COR-L47 (cell line): ENCODE data around the gene LHX4.

Source experiments
- DNase-seq: peaks from one replicate; lab custom pipeline; 2025; lab: John Stamatoyannopoulos, UW

LHX4 gene

DNA sequence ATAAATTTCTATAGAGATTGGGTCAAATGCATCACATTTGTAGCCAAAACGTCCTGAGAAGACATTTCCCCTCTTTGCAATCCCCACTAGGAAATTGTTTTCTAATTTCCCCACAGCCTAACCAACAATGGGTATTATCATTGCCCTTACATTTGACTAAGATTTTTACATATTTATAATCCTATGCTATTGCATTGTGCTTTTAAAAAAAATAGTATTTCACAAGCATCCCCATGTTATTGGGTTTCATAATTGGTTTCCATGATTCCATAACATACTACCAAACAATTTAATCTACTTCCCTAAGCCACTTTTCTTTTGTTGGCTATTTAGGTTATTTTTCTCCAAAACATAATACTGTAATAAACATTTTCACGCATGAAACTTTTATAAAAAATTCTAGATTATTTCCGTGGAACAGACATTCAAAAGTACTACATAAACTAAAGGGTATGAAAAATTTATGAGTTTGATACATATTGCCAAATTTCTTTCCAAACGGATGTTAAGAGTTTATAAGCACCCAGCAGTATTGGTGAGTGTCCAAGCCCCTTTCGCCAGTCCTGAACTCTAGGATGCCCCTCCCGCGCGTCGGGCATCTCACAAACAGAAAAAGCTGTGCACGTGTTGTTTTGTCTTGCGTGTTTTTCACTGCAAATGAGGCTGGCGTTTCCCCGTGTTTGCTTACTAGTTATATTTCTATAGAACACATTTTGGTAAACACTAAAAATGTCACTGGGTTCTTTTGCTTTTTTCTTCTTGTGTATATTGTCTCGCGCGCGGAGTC is 2.0 kb upstream of the LHX4 start:
- no peak for DNase-seq

DNA sequence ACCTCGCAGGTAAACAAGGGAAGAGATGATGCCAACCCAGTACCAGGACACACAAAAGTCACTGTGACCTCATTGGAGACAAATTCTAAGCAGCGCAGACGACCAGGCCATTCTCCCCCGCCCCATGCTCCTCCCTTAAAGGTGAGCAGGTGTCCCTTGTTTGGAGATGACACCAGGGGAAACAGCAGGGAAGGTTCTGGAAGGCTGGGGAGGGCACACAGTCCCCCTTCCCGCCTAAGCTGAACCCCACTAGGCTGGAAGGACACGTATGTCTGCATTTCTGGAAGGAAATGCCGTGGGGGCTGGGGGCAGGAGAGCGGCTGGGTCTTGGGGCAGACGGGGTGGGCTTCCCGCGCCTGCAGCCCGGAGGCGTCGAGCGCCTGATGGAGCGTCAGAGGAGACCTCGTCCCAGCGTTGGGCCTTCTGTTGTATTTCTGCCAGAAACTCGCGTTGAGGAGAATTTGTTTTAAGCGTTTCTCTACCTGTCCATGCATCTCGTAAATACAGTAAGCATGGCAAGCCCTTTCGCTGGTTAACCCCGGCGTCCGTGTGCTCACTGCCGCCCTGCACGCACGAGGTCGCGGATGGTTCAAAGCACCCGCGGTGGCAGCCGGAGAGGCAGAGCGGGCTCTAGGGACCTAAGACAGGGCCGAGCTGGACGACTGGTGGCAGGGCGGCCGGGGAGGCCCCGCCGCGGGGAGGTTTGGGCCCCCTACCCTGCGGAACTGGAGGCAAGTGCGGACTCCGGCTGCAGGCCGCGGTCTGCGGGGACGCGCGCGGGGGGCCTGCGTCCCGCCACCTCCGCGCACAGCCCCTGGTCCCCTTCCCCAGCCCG is 1.2 kb upstream of the LHX4 start:
- DNase-seq: peak; percentile 24

DNA sequence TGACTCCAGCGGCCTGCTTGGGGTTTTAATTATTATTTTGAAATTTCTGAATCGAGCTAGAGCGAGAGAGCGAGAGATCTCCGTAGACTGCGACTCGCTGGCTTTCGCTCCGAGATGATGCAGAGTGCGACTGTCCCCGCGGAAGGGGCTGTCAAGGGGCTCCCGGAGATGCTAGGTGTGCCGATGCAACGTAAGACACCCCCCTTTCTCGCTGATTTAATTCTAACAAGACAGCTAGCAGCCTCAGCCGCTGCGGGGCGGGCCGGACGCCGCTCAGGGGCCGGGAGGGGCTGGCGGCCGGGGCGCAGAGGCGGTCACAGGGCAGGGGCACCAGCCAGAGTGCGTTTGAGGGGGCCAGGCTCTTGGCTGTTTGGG is 339 bp downstream of the LHX4 start:
- DNase-seq: no peak

DNA sequence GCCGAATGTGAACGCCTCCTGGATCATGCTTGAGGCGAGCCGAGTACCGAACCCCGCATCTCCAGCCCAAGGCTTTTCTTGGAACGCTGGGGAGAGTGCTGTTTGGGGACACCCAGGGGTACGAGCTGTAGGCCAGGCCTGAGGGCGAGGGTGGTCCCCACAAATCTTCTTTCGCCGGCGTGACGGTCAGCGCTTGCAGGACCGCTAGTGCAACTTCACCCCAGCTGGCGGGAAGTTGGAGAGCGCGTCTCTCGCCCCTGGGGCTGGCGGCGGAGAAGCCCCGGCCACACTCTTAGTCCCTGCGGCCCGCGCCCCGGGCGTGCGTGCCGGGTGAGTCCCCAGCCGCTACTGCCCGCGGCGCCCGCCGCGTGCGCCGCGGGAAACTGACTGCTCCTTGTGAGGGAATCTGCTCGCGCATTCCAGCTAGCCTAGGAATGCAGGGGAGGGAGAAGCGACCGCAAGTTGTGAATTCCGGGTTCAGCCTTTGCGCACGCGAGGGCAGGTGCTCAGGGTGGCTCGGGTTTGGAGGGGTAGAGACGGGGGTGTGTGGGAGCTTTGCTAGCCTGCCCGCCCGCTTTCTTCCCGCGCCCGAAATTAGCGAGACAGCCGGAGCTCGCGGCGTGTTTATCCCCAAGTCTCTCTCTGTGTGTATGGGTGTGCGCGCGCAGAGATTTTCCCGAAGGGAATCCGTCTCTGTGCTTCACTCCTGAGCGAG is 884 bp downstream of the LHX4 start:
- DNase-seq: no peak

DNA sequence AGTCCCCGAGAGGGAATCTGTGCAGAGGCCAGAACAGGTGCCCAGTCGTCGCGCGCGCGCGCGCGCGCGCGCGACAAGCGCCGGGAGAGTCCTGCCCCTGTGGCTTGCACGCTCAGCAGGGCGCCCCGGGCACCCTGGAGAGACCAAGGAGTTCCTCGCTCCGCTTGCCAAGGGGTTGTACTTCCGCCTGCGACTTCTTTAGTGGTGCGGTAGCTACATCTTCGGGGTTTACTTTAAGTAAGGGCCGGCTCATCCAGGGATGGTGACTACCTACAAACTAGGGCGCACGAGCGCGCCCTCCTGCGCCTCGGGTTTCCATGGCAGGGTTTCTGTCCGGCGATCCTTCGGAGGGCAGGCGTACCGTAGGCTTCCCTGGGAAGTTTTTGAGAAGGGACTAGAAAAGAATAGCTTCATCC is 1.4 kb downstream of the LHX4 start:
- peak; percentile 54 for DNase-seq

DNA sequence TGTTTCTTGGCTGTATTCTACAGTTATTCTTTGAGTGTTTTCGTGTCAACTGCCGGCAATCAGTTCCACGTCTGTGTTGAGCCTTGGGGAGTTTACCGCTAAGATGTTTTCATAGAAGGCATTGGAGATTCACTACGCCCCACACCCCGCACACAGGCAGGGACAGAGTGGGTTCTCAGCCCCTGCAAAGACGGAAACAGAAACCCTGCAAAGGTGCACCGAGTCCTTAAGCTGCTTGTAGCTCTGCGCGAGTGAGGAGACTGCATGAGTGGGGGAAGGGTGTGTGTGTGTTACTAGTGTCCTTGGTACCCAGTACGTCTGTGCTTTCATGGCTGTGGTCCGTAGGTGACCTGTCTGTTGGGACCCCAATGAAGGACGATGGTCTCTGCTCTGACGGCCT is 1.9 kb downstream of the LHX4 start:
- DNase-seq: no peak

DNA sequence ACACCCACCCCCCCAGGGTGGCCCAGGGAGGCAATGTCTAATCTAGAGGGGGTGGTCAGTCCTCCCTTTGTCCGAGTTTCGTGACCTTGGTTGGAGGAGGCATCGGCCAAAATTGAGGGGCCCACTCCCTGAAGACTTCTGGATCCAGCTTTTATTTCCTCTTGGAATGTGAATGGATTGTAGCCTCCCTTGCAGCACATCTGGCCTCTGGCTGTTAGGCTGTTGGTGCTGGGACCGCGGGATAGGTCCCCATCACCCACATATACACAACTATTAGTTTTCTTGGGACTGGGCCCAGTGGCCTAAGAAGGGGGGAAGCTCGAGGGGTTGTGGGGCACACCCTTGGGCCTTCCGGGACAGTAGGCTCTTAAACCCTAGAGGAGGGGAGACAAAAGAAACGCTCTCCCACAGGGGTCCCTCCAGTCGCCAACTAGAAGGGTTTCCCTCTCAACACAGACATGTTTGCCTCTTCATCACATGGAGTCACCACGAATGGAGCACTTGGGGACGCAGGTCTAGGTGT is 2.5 kb downstream of the LHX4 start:
- DNase-seq: no peak

DNA sequence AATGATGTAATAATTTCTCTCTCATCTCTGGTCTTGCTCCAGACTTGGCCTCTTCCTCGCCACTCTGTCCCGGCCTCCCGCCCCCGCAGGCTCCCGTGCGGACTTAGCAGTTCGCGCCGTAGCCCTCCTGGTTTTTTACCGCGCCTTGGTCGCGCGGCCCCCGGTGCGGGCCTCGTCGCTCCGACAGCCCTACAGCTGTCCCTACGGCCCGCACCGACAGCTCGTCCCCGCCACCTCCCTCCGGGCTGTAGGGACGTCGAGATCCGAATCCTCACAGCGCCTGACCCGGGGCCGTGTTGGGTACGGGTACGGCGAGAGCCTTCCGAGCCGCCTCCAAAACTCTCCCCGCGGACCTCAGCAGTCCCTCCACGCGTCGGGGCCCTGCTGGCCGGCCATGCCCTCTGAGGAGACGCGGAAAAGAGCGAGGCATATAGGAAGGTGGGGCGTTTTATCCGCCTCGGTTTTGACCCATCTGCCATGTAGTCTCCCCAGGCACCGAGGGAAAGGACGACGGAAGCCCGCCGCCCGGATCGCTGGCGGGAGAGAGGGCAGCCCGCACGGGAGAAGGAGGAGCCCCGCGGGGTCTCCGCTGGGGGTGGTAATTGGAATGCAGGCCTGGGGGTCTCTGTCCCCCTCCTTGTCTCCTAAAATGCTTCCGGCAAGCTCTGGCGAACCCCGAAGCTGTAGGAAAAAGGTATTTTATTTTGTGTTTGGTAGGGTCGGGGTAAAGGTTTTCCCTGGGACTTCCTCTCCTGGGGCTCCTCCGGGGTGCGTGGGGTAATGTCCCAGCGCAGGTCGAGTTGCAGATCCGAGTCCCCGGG is 3.3 kb downstream of the LHX4 start:
- no peak for DNase-seq

DNA sequence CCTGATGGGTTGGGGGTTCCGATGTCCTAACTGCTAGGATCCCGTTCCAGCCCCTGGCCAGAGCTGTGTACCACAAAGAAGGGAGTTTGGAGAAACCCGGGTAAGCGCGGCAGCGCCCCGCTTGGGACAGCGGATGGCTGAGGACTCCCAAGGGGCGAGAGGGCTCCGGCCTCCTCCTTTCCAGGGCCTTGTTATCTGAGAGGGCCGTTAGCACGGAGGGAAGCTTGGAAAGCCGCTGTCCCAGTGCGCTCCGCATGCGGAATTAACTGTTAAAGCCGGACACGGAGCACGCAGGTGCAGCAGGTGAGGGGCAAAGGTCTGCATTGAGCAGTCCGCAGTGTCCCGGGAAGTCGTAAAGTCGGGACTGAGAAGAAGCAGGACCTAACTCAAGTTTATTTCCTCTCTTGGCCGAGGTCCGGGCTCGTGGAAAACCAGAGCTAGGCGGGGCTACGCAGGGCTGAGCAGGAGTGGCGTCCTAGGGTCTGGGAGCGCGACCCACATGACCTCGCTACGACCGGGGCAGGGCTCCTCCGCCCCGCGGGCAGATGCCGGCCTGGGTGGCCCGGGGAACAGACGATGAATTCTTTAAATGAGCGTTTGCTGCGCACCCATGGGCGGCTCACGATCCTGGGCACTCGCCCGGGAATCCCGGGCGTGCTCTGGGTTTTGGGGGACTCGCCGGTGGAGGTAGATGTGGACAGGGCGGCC is 4.5 kb downstream of the LHX4 start:
- DNase-seq: no peak

DNA sequence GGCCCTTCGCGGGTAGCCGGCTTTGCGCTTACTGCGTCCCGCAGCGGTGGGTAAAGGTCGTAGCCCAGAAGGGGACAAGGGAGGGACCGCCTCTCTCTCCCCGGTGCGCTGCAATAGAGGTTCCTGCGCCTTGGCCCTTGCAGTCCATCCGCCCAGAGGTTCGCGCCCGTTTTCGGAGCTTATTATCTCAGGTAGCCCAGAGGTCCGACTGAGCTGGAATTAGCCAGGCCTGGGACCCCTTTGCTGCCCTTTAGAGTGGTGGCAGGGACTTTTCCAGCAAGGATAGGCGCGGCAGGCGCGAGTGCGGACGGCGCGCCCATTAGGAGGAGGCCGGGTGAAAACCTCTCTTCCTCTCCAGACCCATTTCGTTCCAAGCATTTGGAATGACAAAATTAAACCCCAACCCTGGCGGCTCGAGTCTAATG is 5.0 kb downstream of the LHX4 start:
- no peak for DNase-seq

DNA sequence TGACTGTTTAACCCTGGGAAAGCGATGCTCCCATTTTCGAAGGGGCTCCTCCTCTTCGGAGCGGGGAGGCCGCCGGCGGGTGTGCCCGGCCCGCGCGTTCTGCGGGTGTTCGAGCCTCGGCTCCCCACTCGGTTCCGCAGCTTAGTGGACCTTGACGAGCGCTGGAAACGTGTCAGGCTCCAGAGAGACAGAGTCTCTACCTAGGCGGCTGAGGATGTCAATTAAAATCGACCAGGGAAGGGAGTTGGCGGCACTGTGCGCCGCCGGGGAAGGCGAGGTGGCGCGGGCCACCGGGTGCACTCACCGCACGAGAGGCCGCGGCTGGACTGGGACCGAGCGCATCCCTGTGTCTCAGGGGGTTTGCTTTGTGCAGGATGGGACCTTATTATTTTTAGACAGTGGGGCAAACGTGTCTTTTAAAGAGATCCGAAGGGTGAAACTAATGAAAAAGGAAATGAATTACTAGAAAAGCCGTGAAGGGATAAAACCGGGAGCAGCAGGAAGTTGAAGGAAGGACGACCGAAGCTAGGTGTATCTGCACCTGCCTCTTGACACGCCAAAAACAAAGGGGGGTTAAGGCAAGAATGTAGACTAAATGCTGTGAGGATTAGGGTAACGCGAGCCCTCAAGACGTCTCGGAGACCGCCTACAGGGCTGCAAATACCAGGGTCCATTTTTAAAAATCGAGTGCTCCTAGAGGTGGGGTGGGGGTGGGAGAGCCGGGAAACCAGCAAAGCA is 5.6 kb downstream of the LHX4 start:
- DNase-seq: no peak

DNA sequence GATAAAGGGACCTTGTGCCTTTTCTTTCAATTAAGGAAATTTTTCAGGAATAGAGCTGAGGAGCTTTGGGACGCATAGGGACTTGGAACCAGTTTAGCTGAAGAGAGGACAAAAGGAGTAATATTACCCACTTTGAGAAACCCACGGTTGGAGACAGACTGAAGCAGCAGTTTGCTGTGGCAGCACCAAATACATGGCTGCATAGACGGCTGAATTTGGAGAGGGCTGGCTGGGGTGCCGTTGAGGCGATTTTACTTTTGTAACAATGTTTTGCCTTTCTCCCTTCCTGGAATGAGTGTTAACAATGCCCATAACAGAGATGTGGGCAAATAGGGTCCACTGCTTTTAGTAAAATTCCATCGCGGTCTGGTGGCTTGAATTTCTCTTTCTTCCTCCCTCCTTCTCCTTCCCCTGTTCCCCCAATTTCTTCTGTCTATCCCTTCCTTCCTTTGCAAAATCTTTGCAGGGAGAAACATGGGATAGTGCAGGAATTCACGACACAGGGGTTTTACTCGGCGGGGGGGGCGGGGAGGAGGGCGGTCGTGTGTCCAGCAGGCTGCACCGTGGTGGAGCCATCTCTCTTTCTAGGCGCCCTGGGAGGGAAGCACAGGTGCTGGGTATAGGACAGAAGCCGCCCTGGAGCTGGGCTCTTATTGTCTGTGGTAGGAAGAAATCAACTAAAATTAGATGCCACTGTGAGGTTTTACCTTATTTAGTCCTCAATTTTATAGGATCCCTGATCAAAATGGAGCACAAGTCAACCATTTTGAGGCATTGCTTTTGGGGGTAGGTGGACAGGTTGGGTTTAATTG is 6.8 kb downstream of the LHX4 start:
- DNase-seq: no peak

DNA sequence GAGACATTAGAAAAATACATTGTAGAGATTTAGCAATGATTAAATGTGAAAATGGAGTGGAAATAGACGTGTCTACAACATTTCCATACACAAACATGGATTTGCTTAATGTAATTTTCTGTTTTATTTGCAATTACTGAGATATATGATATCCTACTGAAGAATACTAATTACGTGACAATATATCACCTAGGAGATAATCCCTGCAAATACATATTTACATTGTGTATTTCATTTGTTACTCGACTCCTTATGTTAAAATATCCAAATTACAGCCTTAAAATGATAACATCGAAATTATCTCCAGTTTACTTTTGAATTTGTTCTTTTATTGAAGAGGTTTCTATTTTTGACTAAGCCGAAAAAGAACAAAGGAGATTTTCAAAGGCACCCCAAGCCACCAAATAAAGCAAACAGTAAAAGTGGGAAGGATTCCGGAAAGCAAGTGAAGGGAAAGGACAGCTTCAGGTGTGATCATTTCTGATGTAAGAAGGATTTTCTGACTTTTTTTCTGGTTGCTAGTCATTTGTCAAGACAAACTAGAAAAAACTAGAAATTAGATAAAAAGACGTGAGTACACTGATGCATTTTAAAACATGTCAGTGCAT is 7.9 kb downstream of the LHX4 start:
- DNase-seq: peak; percentile 72

DNA sequence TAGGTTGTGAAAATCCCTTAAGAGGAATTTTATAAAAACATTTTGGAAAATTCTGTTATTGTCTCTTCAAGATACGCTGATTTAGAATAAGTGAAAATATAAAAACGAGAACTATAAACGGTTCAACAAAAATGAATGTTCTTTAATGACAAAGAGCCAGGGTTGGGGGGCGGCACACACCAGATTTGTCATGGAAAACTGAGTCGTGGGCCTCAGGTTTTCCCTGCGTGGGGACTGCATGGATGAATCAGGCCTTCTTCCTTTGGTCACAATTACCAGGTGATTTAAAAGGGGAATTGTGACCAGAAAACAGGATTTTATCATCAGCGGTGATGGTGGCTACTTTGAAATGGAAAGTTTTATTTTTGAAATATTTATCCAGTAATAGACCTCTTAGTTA is 8.6 kb downstream of the LHX4 start:
- DNase-seq: no peak

DNA sequence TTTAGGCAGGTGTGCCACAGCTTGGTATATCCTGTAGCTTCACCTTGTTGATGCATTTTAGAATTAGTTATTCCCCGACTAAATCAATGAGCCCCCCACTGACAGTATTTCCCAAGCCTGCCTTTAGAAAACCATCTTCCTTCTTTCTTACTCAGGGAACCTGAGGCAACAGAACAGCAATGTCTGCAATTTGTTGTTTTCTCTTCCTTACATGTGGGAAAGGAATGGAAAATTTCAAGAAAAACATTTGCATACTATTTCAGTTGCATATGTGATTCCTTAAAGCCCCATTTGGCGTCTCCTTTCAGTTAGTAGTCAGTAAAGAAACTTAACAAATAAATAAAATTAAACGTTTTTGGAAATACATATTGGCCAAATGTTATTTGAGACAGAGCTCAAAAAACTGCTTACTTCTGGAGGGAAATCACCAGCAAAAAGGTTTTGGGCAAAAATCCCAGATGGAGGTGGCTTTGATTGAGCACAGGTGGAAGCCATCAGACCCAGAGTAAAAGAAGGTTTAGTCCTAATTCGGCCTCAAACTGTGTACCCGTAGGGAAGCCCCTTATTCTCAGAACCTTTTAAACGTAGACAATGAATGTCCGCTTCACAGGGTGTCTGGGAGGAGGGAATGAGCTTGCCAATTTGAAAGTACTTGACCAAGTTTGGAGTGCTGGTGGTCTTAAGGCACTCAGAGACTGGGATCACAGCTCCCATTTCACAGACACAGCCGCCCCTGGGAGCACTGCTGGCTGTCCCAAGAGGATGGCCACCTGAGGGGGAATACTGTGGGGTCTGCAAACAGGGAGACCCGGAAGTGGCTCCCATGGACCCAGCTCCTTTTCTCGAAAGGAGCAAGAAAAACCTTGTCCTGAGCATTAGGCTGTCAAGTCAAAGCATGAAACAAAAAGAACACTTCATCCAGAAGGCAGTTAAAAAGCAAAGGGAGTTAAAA is 9.4 kb downstream of the LHX4 start:
- no peak for DNase-seq

DNA sequence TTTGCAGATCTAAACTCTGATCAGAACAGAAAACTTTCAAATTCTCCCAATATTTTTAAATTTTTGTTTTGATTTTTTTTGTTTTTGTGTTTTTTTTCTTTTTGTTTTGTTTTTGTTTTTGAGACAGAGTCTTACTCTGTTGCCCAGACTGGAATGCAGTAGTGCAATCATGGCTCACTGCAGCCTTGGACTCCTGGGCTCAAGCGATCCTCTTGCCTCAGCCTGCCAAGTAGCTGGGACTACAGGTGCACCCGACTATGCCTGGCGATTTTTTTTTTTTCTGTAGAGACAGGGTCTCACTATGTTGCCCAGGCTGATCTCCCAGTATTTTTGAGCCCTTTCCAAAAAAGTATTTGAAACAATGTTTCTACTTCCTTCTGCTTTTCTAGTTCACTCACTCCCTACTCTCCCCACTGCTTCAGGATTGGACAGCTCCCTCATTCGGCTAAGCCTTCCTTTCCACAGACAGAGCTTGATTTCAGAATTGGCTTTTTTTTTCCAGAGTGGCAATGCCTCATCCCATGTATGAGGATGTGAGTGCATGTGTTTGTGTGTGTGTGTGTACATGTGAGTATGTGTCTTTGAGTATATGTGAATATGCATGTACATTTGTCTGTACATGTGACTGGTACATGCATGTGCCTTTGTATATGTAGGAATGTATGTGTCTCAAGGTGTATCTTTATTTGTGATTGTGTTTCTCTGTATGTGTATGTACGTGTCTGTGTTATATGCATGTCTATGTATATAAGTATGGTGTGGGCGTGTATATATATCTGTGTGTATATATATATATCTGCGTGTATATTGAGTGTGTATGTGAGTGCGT is 11.9 kb downstream of the LHX4 start:
- no peak for DNase-seq
